Effector memory CD8-positive, alpha-beta T cell (primary cell): ENCODE measurements around the gene ZNF747.

Experiments used
- ATAC-seq: fragments of 150-1000 bp; cut with Tn5 transposase; replicated peaks from 2 replicates; pipeline ENCODE4 v1.10.0; 2021; ENCODE audit warnings: mild to moderate bottlenecking, moderate library complexity
- DNase-seq, 3 experiments: peaks; one replicate each; pipeline ENCODE4 v3.0.0; 2021
- H3K27ac Mint-ChIP-seq, 2 donors: one replicate each; pipeline ENCODE4 v1.8.0; 2022; ENCODE audit warnings: mild to moderate bottlenecking in 2 of 2, mixed read lengths in 2 of 2, moderate library complexity in 2 of 2
- H3K27me3 Mint-ChIP-seq, 2 donors: one replicate each; pipeline ENCODE4 v1.8.0; 2022; ENCODE audit warnings: mixed read lengths in 2 of 2
- H3K36me3 Mint-ChIP-seq: one replicate; pipeline ENCODE4 v1.8.0; 2022; ENCODE audit warnings: mild to moderate bottlenecking, moderate library complexity, mixed read lengths; ENCODE audit not compliant: insufficient read depth
- H3K4me1 Mint-ChIP-seq, 2 donors: one replicate each; pipeline ENCODE4 v1.8.0; 2022; ENCODE audit warnings: low read depth in 2 of 2, mixed read lengths in 2 of 2
- H3K4me3 Mint-ChIP-seq, 2 donors: one replicate each; pipeline ENCODE4 v1.8.0; 2022; ENCODE audit warnings: mild to moderate bottlenecking in 2 of 2, mixed read lengths in 2 of 2, moderate library complexity in 2 of 2
- H3K9me3 Mint-ChIP-seq, 2 donors: one replicate each; pipeline ENCODE4 v1.8.0; 2022; ENCODE audit warnings: mixed read lengths in 2 of 2

Gene ZNF747

GRCh38 chr16:30566531-30566930, 31.9 kb upstream of the ZNF747 start:
- DNase-seq, result no peak
- peaks cover 7% of the 10 kb centered on the region for H3K36me3 Mint-ChIP-seq
- no peaks in the 10 kb centered on the region for H3K9me3 Mint-ChIP-seq
- no peak for ATAC-seq
- no peak overlapping the region for H3K4me3 Mint-ChIP-seq
- no peaks in the 10 kb centered on the region for H3K27me3 Mint-ChIP-seq
- peak overlapping the region in 1 of 2 donors; percentile 96 for H3K27ac Mint-ChIP-seq
- peaks cover 24 to 25% of the 10 kb centered on the region in 2 donors for H3K4me1 Mint-ChIP-seq

DNA sequence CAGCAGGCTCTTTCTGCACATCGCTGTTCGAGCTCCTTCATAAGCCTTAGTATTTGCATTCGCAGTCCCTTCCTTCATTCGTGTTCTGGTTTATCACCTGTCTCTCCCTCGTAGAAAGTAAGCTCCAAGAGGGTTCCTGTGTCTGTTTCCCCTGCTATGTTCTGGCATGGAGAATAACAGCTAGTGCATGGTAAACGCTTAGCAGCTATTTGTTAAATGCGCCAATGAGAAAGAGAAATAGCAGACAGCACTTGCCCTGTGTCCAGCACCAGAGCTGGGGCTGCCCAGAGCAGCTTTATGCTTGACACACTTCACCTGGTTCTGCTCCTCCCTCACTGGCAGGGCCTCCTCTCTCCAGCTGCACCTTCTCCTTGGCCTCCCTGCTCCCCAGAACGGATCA, 31.3 kb upstream of the ZNF747 start:
- no peak overlapping the region for H3K4me3 Mint-ChIP-seq
- DNase-seq (no peak), ATAC-seq (no peak)
- peaks cover 23 to 27% of the 10 kb centered on the region in 2 donors for H3K4me1 Mint-ChIP-seq
- H3K27ac Mint-ChIP-seq, result peak overlapping the region; percentile 31 to 96
- peaks cover 7% of the 10 kb centered on the region for H3K36me3 Mint-ChIP-seq
- H3K27me3 Mint-ChIP-seq, result no peaks in the 10 kb centered on the region
- H3K9me3 Mint-ChIP-seq, result no peaks in the 10 kb centered on the region

DNA sequence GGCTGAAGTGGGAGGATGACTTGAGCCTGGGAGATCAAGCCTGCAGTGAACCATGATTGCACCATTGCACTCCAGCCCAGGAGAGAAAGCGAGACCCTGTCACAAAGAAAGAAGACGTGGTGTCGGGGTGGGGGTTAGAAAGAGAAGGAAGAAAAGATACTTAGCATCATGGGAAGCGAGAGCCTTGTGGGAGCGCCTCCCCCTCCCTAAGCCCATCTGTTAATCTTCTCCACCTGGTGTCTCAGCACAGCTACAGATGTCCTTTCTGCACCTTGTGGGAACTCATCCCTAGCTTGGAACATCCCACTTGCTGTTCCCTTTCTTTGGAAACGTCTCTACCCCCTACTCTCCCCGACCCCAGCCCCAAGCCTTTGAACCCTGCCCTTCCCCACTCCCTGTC, 30.9 kb upstream of the ZNF747 start:
- H3K27me3 Mint-ChIP-seq, result no peaks in the 10 kb centered on the region
- no peak for DNase-seq
- H3K36me3 Mint-ChIP-seq, result peaks cover 7% of the 10 kb centered on the region
- H3K4me3 Mint-ChIP-seq, result no peak overlapping the region
- H3K4me1 Mint-ChIP-seq, result peaks cover 21 to 25% of the 10 kb centered on the region in 2 donors
- H3K27ac Mint-ChIP-seq, result peak overlapping the region in 1 of 2 donors; percentile 31
- H3K9me3 Mint-ChIP-seq, result no peaks in the 10 kb centered on the region
- ATAC-seq, result no peak

DNA sequence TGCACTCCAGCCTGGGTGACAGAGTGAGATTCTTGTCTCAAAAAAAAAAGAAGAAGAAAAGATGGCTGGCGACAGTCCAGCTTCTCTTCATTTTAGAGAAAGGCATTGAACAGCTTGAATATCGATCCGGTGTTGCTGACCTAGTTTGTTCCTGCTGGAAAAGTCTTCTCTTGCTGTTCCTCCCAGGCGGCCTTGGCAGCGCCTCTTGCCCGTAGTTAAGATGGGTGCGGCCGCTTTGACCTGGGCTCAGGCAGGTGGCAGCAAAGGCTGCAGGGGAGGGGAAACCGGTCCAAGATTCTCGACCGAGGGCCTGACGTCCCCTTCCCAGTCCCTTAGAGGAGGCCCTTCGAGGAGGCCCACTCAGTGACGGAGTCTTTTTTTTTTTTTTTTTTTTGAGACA, 27.4 kb upstream of the ZNF747 start:
- Mint-ChIP-seq H3K27ac (peak overlapping the region; percentile 67 to 91), H3K4me3 (peak overlapping the region; percentile 77 to 86), H3K9me3 (no peaks in the 10 kb centered on the region), H3K27me3 (no peaks in the 10 kb centered on the region), H3K4me1 (peaks cover 13 to 20% of the 10 kb centered on the region in 2 donors), H3K36me3 (peaks cover 17% of the 10 kb centered on the region)
- ATAC-seq (no peak), DNase-seq (no peak)

- no peak for DNase-seq
- peak overlapping the region; percentile 67 to 91 for H3K27ac Mint-ChIP-seq
- no peaks in the 10 kb centered on the region for H3K27me3 Mint-ChIP-seq
- peaks cover 8 to 22% of the 10 kb centered on the region in 2 donors for H3K4me1 Mint-ChIP-seq
- ATAC-seq, result no peak
- peaks cover 24% of the 10 kb centered on the region for H3K36me3 Mint-ChIP-seq
- no peaks in the 10 kb centered on the region for H3K9me3 Mint-ChIP-seq
- peak overlapping the region; percentile 77 to 86 for H3K4me3 Mint-ChIP-seq
These were observed 26.6 kb upstream of the ZNF747 start for GRCh38 chr16:30561089-30561816.

GRCh38 chr16:30559690-30560089, 25.0 kb upstream of the ZNF747 start:
- H3K27ac Mint-ChIP-seq, result peak overlapping the region in 1 of 2 donors; percentile 93
- peaks cover 11 to 26% of the 10 kb centered on the region in 2 donors for H3K4me1 Mint-ChIP-seq
- H3K27me3 Mint-ChIP-seq, result no peaks in the 10 kb centered on the region
- H3K4me3 Mint-ChIP-seq, result peak overlapping the region; percentile 47 to 86
- ATAC-seq (no peak), DNase-seq (no peak)
- H3K9me3 Mint-ChIP-seq, result no peaks in the 10 kb centered on the region
- peaks cover 30% of the 10 kb centered on the region for H3K36me3 Mint-ChIP-seq

DNA sequence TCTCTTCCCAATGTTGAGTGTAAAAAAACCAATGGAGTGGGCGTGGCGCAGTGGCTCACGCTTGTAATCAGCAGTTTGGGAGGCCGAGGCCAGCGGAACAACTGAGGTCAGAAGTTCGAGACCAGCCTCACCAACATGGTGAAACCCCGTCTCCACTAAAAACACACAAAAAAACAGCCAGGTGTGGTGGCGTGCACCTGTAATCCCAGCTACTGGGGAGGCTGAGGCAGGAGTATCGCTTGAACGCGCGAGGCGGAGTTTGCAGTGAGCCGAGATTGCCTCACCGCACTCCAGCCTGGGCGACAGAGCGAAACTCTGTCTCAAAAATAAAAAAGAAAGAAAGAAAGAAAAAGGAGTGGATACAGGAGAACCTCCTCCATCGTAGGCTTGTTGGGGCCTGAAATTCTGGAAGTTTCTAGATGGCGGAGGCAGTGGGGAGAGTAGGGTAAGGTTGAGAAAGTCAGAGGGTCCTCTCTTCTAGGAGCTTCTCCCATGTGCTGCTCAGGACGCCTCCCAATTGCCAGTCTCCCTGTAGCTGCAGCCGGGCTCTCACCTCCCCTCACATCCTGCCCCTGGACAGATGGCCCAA, 24.2 kb upstream of the ZNF747 start:
- H3K36me3 Mint-ChIP-seq, result peaks cover 38% of the 10 kb centered on the region
- peak overlapping the region; percentile 84 to 86 for H3K4me3 Mint-ChIP-seq
- peak overlapping the region; percentile 89 to 93 for H3K27ac Mint-ChIP-seq
- no peaks in the 10 kb centered on the region for H3K9me3 Mint-ChIP-seq
- H3K27me3 Mint-ChIP-seq, result no peaks in the 10 kb centered on the region
- no peak for DNase-seq
- H3K4me1 Mint-ChIP-seq, result peaks cover 17 to 28% of the 10 kb centered on the region in 2 donors
- no peak for ATAC-seq

GRCh38 chr16:30557957-30558788, 23.5 kb upstream of the ZNF747 start, which contains the start of gene ZNF764:
TSS of gene ZNF764 (minus strand) at chr16:30558374. CDS start at chr16:30558182, 192 bp downstream.
- peaks cover 22 to 32% of the 10 kb centered on the region in 2 donors for H3K4me1 Mint-ChIP-seq
- peaks cover 39% of the 10 kb centered on the region for H3K36me3 Mint-ChIP-seq

DNA sequence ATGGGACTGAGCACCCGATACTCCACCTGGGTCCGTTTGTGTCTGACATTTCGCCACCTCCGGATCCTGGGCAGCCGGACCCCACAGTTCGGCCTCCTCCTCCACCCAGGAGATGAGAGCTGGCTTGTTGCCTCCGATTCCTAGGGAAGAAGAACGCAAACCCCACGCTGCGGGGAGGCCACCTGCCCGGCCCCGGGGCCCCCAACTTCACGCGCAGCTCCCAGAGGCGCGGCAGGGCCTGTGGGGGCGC, 23.0 kb upstream of the ZNF747 start:
- no peak for DNase-seq
- H3K4me1 Mint-ChIP-seq, result peaks cover 28 to 37% of the 10 kb centered on the region in 2 donors
- no peak for ATAC-seq
- H3K36me3 Mint-ChIP-seq, result peaks cover 39% of the 10 kb centered on the region
- no peaks in the 10 kb centered on the region for H3K9me3 Mint-ChIP-seq
- H3K27me3 Mint-ChIP-seq, result no peaks in the 10 kb centered on the region
- H3K27ac Mint-ChIP-seq, result peak overlapping the region; percentile 89 to 93
- H3K4me3 Mint-ChIP-seq, result peak overlapping the region; percentile 84 to 86

More at GRCh38 chr16:30557957-30558788, 23.5 kb upstream of the ZNF747 start, which contains the start of gene ZNF764:
- Mint-ChIP-seq H3K27ac (peak within 1 kb of the TSS; percentile 89 to 93), H3K9me3 (no peaks in the 10 kb centered on the region), H3K27me3 (no peaks in the 10 kb centered on the region), H3K4me3 (peak within 1 kb of the TSS; percentile 84 to 86)
- peak; percentile 93 to 95 (median 95) for DNase-seq
- ATAC-seq, result peak; percentile 92

- Mint-ChIP-seq H3K9me3 (no peaks in the 10 kb centered on the region), H3K36me3 (peaks cover 40% of the 10 kb centered on the region), H3K4me1 (peaks cover 42 to 43% of the 10 kb centered on the region in 2 donors), H3K27me3 (no peaks in the 10 kb centered on the region), H3K27ac (peak overlapping the region in 1 of 2 donors; percentile 89), H3K4me3 (peak overlapping the region; percentile 84 to 86)
- DNase-seq (no peak), ATAC-seq (no peak)
These were observed 21.4 kb upstream of the ZNF747 start for GRCh38 chr16:30556125-30556473.

DNA sequence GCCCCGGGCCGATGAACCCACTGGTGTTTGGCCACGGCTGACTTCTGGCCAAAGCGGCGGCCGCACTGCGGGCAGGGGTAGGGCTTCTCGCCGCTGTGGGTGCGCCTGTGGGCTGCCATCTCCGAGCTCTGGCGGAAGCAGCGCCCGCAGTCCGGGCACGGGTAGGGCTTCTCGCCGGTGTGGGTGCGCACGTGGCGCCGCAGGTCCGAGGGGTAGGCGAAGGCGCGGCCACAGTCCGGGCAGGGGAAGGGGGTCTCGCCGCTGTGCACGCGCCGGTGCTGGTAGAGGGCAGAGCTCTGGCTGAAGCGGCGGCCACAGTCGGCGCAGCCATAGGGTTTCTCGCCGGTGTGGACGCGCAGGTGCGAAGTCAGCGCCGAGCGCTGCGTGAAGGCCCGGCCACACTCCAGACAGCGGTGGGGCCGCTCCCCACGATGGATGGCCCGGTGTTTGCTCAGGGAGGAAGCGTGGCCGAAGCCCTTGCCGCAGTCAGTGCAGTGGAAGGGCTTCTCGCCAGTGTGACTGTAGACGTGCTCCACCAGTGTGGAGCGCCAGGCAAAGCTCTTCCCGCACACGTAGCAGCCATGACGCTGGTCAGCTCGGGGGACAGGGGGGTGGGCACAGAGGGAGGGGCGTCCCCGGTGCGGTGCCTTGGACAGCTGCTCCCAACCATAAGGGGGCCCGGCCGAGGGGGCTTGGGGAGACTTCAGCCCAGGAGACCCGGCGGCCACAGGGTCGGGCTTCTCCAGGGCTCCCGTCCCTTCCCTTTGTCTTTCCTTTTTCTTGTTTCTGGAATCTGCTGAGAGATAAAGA, 20.9 kb upstream of the ZNF747 start:
- Mint-ChIP-seq H3K9me3 (no peaks in the 10 kb centered on the region), H3K4me3 (peak overlapping the region; percentile 84 to 86), H3K27me3 (no peaks in the 10 kb centered on the region), H3K4me1 (peaks cover 43 to 46% of the 10 kb centered on the region in 2 donors), H3K27ac (peak overlapping the region in 1 of 2 donors; percentile 89), H3K36me3 (peaks cover 42% of the 10 kb centered on the region)
- DNase-seq (no peak), ATAC-seq (no peak)

DNA sequence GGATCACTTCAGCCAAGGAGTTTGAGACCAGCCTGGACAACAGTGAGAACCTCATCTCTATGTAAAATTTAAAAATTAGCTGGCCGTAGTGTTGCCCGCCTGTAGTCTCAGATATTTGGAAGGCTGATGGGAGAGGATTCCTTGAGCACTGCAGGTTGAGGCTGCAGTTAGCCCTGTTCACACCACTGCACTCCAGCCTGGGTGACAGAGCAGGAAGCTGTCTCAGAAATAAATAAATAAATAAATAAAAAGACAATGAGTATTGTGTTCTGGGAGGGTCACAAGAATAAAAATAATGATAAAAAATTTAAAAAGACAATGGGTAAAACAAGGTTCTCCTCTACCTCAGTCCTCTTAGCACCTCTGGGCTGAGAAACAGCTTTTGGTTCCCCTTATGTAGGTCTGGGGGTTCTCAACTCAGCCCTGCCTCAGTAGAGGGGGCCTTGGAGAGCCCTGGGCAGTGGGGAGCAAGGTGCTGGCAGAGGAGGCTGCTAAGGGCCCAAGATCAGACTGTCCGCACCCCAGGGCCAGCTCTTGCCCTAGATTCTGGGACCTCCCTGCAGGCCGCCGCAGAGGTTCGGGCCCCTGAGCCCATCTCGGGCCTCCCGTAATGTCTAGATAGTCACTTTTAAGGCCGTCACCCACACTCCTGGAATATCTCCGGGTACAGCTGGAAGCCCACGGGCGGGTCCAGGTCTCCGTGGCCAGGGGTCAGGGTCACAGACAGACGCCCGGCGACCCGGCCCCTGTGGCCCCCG, 20.1 kb upstream of the ZNF747 start:
- peak overlapping the region; percentile 19 to 89 for H3K27ac Mint-ChIP-seq
- no peak overlapping the region for H3K4me3 Mint-ChIP-seq
- no peaks in the 10 kb centered on the region for H3K9me3 Mint-ChIP-seq
- peaks cover 42% of the 10 kb centered on the region for H3K36me3 Mint-ChIP-seq
- no peak for DNase-seq
- H3K27me3 Mint-ChIP-seq, result no peaks in the 10 kb centered on the region
- ATAC-seq, result no peak
- H3K4me1 Mint-ChIP-seq, result peaks cover 43 to 46% of the 10 kb centered on the region in 2 donors
